Measurements from ENCODE around the gene UQCR11.

The UQCR11 gene

GRCh38 chr19:1567116-1567847 is 38.0 kb downstream of the UQCR11 start:
- no peak for DNase-seq (ENCODE audit: low spot score)

- no peak for DNase-seq (ENCODE audit: low spot score)
These were observed 38.7 kb downstream of the UQCR11 start for GRCh38 chr19:1566392-1567115.

- no peak for DNase-seq (ENCODE audit: low spot score)
These were observed 42.0 kb downstream of the UQCR11 start for GRCh38 chr19:1563251-1563650.

GRCh38 chr19:1561236-1561842 is 43.9 kb downstream of the UQCR11 start:
- no peak for DNase-seq (ENCODE audit: low spot score)

- no peak for DNase-seq (ENCODE audit: low spot score)
These were observed 44.9 kb downstream of the UQCR11 start for GRCh38 chr19:1560286-1560882.

GRCh38 chr19:1558552-1558951 is 46.7 kb downstream of the UQCR11 start:
- DNase-seq (ENCODE audit: low spot score), result no peak

- DNase-seq (ENCODE audit: low spot score), result no peak
These were observed 48.7 kb downstream of the UQCR11 start for GRCh38 chr19:1556390-1557070.

GRCh38 chr19:1555487-1556389 is 49.5 kb downstream of the UQCR11 start:
- DNase-seq (ENCODE audit: low spot score), result no peak

GRCh38 chr19:1554968-1555367 is 50.3 kb downstream of the UQCR11 start:
- DNase-seq (ENCODE audit: low spot score), result no peak

- DNase-seq (ENCODE audit: low spot score), result no peak
These were observed 51.8 kb downstream of the UQCR11 start for GRCh38 chr19:1553415-1553814.

- no peak for DNase-seq (ENCODE audit: low spot score)
These were observed 53.9 kb downstream of the UQCR11 start for GRCh38 chr19:1551068-1552040.

GRCh38 chr19:1549332-1549945 is 55.8 kb downstream of the UQCR11 start:
- no peak for DNase-seq (ENCODE audit: low spot score)

All from CD4-positive, alpha-beta T cell treated with Interleukin-15 for 4 hours (primary cell).